ENCODE data around the gene TMEM74B. TPM values are rescaled to one million over a fixed set of nuclear protein-coding genes. Genes with fewer than 3 reads are reported as not detected.

Gene TMEM74B
- total RNA-seq, 1 experiment from 2014 or later: not detected

DNA sequence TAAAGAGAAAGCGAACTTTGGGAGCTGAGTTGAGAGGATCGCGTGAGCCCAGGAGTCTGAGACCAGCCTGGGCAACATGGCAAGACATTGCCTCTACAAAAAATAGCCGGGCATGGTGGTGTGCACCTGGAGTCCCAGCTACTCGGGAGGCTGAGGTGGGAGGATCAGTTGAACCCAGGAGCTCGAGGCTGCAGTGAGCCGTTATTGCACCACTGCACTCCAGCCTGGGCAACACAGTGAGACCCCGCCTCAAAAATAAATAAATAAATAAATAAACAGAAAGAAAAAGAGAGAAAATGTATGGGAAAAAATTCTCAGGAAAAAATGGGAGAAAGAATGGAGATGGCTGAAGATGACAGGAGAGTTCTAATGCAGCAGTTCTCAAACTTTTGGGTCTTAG lies 21.0 kb upstream of the TMEM74B start:
- no peak for DNase-seq (ENCODE audit: low read depth)

DNA sequence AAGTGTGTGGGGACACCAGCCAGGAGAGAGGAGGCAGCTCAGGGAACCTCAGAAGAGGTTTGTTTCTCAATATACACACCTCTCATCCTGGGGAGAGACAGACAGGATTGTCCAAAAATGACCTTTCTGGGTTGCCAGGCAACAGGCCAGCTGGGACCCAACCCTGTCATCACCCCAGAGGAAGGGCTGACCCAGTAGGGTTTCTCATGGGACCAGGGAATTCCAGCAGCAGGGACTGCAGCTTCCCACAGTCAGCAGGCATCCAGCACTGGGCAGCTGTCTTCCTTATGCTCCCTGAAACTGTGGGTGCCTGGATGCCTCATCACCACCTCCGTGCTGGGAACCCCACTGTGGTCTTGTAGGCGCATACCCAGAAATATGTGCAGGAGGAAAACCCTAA lies 19.8 kb upstream of the TMEM74B start:
- DNase-seq (ENCODE audit: low read depth): no peak

DNA sequence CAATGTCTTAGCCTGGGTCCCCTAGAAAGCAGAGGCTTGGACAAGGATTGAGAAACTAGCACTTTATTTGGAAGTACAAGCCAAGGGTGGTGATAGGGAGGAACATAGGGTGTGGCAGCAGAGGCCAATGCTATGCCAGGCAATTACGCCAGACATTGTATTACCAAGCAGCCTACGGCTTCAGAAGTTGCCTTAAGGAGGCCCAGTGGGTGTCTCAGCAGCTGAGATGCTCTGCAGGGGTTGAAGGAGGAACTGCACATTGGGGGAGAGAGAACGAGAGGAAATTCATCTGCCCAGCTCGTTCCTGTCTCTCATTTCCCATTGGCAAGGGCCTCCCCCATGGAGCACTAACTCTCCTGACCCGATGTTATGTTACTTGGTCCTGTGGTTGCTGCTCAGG lies 19.3 kb upstream of the TMEM74B start:
- no peak for DNase-seq (ENCODE audit: low read depth)

DNA sequence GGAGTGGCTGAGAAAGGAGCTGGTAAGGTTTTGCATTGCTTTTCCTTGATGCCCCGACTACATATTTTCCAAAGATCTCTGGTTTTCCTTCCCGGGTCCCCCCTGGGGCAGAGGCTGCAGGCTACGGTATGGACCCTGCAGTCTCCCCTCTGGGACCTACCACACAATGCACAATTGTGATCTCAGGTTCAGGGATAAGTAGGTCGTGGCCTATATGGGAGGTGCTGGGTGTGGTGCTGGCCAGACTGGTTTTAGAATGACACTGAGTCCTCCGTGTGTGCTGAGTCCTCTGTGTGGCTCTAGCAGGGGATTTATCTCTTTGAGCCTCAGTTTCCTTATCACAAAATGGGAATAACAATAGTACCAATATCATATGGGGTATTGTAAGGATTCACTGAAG lies 18.8 kb upstream of the TMEM74B start:
- no peak for DNase-seq (ENCODE audit: low read depth)

DNA sequence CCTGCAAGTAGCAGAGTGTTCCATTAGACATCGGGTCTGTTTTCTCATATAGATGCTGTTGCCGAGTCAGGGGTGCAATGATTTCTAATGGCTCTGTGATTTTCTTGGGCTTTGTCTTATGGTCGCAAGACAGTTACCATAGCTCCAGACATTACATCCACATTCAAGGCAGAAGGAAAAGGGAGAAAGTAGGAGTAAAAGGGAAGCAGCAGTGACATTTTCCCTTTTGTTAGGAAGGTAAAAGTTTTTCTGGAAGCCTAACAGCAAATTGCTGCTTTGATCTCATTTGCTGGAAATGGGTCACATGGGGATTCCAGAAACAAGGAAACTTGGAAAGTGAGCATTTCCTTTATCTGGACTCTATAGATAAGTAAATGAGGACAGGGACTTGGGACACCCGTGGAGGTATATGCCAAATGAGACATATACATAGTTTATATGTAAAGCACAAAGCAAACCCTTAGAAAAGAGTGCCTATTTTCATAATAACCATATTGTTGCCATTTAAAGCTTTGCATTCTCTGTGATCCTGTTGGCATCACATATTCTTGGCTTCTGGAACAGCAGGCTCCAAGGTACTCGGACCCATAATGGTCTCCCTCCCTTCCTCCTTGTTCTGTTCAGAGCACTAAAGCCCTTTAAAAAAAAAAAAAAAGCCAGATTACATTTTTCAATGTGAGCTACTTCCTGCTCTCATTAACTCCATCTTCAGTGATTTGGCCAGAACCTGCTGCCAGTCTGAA lies 18.2 kb upstream of the TMEM74B start, which contains the start of gene C20orf202:
Gene C20orf202 (plus strand): TSS at position 693 of the 743 bp plus-strand sequence. CDS start 132 bp downstream, outside the sequence.
- no peak for DNase-seq (ENCODE audit: low read depth)

DNA sequence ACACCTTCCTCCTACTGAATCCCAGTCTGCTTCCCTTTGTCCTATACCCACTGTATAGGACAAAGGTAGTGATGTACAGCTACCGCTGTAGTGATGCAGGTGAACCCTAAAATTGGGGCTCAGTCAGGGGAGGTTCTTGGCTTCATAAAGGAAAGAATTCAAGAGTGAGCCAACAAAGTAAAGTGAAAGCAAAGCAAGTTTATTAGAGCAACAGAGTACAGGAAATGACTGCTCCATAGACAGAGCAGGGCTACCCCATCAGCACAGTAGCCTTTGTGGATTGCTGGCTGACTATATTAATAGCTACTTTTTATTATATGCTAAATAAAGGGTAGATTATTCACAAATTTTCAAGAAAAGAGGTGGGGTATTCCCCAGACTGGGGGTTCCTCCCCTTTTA lies 15.2 kb upstream of the TMEM74B start:
- no peak for DNase-seq (ENCODE audit: low read depth)

DNA sequence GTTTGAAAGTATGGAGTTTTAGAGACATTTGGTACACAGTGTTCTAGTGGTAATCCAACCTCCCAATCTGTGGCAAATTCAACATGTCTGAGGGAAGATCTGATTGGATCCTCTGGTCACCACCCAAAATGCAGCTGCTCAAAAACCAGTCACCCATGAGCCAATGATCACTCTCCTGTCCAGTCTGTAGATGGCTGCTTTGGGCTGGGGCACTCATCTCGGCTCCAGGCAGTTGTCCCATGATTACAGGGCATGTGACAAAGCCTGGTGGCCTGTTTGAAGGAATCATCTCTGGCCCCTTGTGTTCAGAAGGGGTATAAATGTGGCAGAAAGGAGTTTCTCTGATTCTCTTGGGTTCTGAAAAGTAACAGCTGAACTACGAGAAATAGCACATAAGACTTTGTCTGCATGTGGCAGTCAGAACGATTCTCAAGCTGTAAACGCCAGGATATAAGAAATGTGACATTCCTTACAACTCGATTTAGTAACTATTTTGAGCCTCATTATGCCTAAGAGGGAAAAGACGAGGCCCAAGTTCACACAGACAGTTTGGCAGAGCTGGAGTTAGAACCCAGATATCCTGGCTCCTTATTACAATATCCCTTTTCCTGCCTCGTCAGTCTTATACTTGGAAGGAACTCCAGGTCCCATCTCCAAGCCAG lies 14.6 kb upstream of the TMEM74B start:
- no peak for DNase-seq (ENCODE audit: low read depth)

DNA sequence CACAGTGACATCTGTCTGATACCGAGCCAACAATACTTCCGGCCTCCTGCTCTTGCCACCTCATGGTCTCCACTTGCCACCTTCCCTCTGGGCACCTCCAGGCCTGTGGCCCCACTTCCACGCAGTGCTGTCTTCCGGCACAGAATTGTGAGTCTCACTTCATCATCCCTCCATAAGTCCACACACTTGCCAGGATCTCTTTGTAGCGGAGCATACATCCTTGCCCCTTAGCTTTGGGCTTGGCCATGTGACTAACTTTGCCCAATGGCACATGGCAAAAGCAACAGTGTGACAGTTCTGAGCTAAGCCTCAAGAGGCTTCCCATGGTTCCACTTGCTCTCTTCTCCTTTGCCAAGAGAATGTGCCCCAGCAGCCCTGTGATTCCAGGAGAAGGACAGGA lies 14.0 kb upstream of the TMEM74B start:
- DNase-seq (ENCODE audit: low read depth): no peak

DNA sequence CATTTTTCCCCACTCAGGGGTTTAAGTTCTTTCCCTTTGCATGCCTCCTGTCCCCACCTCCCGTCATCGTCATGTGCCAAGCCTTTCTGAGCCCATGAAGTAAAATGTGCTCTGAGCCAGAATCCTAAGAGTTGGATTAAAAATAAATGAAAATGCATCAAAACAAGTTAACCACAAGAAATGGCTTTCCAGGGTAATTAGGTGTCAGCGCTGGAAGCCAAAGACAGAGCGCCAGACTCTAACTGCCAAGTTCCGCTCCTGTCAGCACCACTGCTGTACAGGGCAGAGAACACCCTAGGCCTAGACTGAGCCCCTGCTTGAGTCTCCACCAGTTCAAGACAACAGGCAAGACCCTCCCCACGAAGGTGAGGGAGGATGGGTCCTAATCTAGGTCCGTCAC lies 13.0 kb upstream of the TMEM74B start:
- no peak for DNase-seq (ENCODE audit: low read depth)

DNA sequence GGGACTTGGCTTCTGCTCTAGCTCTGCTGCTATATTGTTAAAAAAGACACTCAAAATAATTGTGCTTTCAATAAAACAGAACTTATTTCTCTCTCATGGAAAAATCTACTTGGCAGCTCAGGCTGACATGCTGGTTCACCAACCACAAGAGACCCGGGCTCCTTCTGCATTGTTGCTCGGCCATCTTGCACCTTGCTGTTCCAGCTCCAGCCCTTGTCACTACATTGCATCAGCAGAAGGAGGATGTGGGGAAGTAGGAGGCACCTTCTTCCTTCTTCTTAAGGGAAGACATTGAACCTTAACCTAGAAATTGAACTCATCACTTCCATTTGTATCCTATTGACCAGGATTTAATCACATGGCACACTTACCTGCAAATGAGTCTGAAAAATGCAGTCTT lies 11.9 kb upstream of the TMEM74B start:
- no peak for DNase-seq (ENCODE audit: low read depth)

DNA sequence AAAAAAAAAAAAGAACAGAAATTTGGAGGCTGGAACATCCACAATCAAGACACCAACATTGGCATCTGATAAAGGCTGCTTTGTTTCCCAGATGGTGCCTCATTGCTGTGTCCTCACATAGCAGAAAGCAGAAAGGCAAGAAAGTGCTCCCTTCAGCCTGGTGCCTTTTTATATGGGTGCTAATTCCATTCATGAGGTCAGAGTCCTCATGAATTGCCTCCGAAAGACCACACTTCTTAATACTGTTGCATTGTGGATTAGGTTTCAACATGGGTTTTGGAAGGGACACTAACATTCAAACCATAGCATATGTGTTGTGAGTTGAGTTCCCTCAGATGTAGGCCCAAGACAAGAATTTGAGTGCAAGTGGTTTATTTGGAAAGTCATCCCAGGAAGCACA lies 10.4 kb upstream of the TMEM74B start:
- no peak for DNase-seq (ENCODE audit: low read depth)

DNA sequence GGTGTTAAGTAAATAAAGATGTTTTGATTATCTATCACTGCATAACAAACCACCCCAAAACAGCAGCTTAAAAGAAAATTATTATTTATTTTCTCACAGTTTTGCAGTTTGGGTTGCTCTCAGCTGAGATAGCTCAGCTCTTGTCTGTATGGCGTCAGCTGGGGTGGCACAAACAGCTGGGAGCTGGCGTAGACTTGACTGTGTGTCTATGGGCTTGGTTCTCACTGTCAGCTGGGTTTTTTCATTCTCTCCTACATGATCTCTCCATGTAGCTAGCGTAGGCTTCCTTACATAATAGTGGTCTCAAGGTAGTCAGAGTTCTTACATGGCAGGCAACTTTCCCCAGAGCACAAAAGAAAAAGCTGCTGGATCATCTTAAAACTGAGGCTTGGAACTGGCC lies 6.5 kb upstream of the TMEM74B start:
- DNase-seq (ENCODE audit: low read depth): no peak

DNA sequence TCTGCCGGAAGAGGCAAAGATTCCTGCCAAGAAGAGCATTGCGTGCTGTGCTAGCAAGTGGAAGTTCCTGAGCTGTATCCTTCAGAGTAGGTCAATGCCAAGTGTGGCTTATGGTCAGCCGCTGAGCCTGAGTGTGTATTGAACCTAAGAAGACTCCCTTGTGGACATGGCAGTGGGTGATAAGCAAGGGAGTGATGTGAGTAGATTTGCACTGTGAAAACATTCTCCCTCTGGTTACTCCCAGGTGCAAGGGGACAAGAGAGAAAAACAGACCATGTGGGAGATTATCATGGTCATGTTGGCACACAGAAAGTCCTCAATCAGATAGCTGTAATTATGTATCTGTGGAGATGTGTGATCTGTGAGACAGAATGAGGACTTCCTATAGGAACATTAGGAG lies 6.1 kb upstream of the TMEM74B start:
- DNase-seq (ENCODE audit: low read depth): no peak

DNA sequence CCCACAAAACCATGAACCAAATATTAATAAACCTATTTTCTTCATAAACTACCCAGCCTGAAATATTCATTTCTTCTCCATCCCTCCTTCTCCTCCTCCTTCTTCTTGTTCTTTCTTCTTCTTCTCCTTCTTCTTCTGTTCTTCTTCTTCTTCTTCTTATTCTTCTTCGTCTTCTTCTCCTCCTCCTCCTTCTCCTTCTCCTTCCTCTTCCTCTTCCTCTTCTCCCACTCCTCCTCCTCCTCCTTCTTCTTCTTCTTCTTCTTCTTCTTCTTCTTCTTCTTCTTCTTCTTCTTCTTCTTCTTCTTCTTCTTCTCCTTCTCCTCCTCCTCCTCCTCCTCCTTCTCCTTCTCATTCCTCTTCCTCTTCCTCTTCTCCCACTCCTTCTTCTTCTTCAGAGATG lies 5.0 kb upstream of the TMEM74B start:
- no peak for DNase-seq (ENCODE audit: low read depth)

DNA sequence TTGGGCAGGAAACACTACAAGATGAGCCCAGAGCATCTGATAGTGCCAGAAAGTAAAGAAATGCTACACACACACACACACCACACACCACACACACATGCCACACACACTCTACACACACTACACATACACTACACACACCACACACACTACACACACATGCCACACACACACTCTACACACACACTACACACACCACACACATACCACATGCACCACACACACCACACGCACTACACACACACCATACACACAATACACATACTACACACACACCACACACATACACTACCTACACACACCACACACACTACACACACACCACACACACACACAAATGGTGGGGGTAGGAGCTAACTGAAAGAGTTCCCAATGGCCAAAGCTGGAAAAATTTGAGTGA lies 3.6 kb upstream of the TMEM74B start:
- no peak for DNase-seq (ENCODE audit: low read depth)

DNA sequence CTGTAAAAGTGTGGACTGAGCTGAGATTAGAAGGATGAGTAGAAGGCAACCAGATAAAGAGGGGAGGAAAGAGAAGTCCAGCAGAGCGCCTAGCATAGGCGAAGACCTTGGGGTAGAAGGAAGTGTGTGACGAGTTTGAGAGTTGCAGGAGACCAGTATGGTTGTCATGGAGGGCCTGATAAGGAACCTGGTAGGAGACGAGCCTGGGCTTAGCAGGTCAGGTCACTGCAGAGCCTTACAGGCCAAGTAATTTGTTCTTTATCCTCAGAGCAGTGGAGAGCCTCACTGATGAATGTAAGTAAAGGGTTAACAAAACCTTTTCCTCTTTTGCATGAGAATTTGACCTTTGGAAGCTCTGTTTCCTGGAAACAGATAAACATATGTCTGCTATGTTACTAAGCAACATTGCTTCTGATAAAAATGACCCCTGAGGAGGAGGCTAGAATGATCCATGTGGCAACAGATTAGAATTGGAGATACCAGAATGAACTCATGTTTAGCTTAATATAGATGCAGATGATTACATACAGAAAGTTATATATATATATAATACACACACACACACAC lies 2.9 kb upstream of the TMEM74B start:
- no peak for DNase-seq (ENCODE audit: low read depth)

DNA sequence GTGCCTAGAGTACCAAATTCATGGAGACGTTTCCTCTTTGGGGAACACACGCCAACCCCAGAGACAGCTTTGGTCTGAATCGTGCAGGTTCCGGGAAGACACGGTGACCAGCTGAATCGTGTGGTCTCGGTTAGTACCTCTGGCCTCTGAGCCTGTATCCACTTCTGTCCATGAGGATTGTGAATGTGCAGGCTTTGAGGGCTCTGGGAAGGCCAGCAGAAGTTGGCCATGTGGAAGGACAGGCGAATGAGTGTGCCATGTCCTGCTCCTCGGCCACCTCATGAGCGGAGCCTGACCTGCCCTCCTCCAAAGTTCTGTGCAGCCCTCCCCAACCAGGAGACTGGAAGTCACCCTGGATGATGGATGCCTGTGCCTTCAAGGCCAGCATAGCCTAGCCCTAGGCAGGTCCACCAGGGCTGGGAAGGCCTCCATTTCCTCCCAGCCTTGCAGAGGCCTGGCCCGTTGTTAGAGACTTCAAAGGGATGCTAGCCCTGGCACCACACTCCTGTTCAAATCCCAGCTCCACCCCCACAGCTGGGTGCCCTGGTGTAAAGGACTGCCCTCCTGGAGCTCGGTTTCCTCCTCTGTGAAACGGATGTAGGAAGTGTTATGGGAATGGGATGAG lies 1.7 kb upstream of the TMEM74B start:
- DNase-seq (ENCODE audit: low read depth): no peak

DNA sequence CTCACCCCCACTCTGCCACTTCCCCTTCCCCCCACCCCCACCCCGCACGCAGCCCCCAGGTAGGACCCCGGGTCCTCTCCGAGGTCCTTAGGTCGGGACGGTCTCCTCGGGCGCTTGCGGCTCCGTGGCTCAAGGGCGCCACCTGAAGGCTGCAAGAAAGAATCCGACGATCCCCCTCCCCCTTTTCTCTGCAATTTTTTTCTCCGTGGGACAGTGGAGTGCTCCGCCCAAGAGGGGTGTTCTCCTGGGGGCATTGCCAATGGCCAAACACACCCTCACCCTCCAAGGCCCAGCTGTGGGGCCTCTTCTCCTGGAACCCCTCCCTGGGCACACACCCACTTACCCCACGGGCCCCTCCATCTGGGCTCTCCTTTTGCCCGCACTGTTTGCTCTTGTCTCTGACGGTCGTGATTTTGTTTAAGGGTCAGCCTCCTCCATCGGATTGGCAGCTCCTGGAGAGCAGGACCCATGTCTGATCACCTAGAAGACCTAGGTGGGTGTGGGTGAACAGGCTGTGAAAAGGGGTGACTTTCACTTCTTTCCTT lies 1.1 kb upstream of the TMEM74B start:
- DNase-seq (ENCODE audit: low read depth): peak; percentile 40

DNA sequence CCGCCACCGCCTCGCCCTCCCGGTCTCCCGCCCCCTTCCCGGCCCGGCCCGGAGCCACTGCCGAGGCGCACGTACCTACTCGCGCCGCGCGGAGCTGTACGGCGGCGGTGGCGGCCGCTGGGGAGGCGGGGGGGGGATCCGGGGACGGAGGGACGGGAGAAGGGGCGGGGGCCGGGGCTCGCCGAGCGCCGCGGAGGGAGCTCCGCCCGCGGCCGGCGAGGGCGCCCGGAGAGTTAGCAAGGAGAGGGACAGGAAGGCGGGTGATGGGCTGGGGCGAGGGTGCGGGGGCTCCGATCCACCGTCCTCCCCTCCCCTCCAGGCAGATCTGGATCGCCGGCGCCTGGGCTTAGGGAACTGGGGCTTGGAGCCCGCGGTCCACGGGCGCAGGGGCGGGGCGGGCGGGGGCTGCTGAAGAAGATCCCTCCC lies 548 bp upstream of the TMEM74B start:
- DNase-seq (ENCODE audit: low read depth): no peak

DNA sequence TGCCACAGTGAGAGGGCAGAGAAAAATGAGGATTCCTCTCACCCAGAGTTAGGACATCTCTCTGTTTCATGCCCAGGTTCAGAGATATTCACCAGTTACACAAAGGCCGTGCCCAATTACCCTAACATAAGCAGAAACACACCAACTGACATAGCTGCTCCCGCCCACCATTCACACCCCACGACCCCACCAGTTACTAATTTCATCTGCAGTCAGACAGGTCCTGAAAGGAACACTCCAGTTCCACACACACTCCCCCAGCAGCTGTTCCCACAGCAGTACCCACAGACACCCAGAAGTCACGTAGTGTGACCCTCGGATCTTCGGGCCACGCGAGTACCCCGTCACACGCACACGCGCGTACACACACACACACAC lies 532 bp downstream of the TMEM74B start:
- no peak for DNase-seq (ENCODE audit: low read depth)

DNA sequence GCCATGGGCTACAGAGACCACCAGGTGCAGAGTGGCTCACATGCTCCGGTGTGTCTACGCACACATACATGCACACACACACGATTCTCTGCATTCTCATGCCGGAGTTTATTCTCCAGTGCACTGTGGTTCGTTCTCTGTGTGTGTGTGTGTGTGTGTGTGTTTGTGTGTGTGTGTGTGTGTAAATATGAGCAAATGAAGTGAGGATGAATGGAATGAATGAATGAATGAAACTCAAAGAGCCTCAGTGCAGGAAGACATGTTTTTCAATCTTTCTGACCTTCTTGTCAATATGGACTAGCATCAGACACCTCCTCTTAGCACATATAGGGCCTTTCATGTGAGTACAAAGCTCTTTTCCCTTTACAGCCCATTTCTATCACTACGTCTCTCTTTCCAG lies 1.6 kb downstream of the TMEM74B start:
- DNase-seq (ENCODE audit: low read depth): no peak

DNA sequence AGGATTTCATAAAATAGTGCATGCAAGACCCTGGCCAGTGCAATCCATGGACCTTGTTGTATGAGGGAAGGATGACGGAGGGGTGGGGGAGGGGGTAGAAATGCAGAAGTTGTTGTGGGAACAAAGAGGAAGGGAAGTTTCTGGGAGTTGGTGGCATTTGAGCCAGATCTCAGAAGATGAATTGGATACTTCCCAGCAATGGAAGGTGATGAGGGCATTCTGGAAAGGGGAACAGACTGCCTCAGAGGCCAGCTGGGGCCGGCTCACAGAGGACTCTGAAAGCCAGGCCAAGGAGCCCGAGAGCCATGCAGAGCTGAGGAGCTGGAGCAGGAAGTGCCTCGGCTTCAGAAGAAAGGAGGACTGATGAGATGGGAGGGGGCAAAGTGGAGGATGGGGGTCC lies 2.7 kb downstream of the TMEM74B start:
- DNase-seq (ENCODE audit: low read depth): no peak

DNA sequence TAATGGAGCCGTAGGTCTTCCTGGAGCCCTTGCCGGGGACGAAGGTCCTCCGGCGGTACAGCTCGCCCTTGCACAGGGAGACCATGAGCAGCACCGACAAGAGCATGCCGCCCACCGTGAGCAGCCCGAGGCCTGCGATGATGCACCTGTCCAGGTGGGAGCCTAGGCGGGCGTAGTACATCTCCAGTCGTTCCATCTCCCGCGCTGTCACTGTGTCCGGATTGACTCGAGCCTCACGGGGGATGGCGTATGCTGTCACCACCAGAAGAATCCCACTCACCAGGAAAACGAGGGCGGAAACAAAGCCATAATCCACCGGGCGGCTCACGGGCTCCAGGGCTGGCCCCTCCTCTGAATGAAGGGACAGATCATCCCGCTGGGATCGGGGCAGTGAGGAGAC lies 3.8 kb downstream of the TMEM74B start:
- no peak for DNase-seq (ENCODE audit: low read depth)
